ENCODE data around the gene SLIT3. TPM values are rescaled to one million over a fixed set of nuclear protein-coding genes. Genes with fewer than 3 reads are reported as not detected.

The SLIT3 gene
- total RNA-seq, 4 donors from 2014 or later, result 6.8 to 23.1 (median 13.3) TPM

DNA sequence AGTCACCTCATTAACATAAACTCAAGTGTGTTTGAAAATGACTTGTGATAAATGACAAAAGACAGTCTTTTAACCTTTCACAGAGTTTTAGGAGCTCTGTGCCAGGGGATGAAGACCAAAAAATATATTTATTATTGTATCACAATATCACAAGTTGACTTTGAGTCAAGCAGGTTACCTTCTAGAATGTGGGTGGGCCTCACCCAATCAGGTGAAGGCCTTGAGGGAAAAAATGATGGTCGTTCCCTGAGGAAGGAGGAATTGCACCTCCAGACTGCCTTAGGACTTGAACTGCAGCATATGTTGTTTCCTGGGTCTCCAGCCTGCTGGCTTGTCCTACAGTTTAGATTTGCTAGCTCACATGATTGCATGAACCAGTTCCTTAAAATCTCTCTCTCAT is 680.1 kb downstream of the SLIT3 start:
- Histone ChIP-seq H3K27me3 (no peaks in the 10 kb centered on the region), H3K27ac (no peak overlapping the region), H3K9me3 (no peaks in the 10 kb centered on the region), H3K4me3 (no peak overlapping the region), H3K36me3 (no peaks in the 10 kb centered on the region), H3K4me1 (no peaks in the 10 kb centered on the region)
- TF ChIP-seq, protein P1, sequence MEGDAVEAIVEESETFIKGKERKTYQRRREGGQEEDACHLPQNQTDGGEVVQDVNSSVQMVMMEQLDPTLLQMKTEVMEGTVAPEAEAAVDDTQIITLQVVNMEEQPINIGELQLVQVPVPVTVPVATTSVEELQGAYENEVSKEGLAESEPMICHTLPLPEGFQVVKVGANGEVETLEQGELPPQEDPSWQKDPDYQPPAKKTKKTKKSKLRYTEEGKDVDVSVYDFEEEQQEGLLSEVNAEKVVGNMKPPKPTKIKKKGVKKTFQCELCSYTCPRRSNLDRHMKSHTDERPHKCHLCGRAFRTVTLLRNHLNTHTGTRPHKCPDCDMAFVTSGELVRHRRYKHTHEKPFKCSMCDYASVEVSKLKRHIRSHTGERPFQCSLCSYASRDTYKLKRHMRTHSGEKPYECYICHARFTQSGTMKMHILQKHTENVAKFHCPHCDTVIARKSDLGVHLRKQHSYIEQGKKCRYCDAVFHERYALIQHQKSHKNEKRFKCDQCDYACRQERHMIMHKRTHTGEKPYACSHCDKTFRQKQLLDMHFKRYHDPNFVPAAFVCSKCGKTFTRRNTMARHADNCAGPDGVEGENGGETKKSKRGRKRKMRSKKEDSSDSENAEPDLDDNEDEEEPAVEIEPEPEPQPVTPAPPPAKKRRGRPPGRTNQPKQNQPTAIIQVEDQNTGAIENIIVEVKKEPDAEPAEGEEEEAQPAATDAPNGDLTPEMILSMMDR (IDR thresholded peaks at IDR 0.05), result no peak
- no peak for TF ChIP-seq POLR2A (IDR thresholded peaks at IDR 0.05)
- no peak for DNase-seq

DNA sequence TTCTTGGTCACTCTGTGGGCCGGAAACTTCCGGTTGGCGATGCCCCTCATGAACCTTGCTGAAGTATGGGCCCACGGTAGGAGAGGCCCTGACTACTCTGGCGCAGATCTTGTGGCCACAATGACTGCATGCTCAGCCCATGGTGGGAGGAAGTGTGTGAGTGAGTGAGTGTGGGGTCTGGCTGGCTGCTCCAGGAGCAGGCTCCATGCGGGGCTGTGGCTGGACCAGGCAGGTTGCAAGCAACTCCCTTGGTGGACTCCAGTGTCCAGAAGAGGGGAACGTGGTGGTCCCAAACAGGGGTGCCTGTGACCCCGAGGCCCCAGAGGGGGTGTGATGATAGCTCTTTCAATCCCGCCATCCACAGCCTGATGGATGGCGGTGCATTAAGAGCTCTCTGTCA is 686.3 kb downstream of the SLIT3 start:
- H3K36me3 ChIP-seq, result no peaks in the 10 kb centered on the region
- H3K4me3 ChIP-seq, result no peak overlapping the region
- peak overlapping the region in 2 of 4 donors; percentile 47 to 70 for H3K27ac ChIP-seq
- no peaks in the 10 kb centered on the region for H3K9me3 ChIP-seq
- no peaks in the 10 kb centered on the region for H3K27me3 ChIP-seq
- no peak for DNase-seq
- H3K4me1 ChIP-seq, result peaks cover 0 to 20% (median 0%) of the 10 kb centered on the region in 4 donors
- no peak for TF ChIP-seq POLR2A (IDR thresholded peaks at IDR 0.05)
- TF ChIP-seq, protein P1 (IDR thresholded peaks at IDR 0.05), result no peak

DNA sequence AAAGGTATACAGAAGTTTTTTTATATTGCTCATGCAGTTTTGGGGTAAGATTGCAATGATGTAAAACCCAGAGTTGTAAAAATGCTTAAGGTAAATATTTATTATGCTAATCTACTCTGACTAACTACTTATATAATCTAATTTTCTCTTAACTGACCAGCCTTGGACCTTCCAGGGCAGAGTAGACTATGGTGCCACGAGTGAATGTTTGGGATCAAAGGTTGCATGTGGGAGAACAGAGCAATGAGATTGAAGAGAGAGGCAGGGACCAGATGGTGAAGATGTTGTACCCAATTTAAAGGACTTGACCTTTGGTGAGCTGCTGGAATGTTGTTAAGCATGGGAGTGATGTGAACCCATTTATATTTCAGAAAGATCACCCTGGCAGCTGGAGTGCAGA is 686.9 kb downstream of the SLIT3 start:
- Histone ChIP-seq H3K36me3 (no peaks in the 10 kb centered on the region), H3K27ac (peak overlapping the region in 1 of 4 donors; percentile 70), H3K4me3 (no peak overlapping the region), H3K4me1 (peaks cover 0 to 20% (median 0%) of the 10 kb centered on the region in 4 donors), H3K9me3 (no peaks in the 10 kb centered on the region), H3K27me3 (no peaks in the 10 kb centered on the region)
- DNase-seq, result peak in 1 of 3 donors; percentile 74
- peak in 1 of 2 donors; percentile 16 for TF ChIP-seq POLR2A (IDR thresholded peaks at IDR 0.05)
- TF ChIP-seq, protein P1 (IDR thresholded peaks at IDR 0.05), result no peak

DNA sequence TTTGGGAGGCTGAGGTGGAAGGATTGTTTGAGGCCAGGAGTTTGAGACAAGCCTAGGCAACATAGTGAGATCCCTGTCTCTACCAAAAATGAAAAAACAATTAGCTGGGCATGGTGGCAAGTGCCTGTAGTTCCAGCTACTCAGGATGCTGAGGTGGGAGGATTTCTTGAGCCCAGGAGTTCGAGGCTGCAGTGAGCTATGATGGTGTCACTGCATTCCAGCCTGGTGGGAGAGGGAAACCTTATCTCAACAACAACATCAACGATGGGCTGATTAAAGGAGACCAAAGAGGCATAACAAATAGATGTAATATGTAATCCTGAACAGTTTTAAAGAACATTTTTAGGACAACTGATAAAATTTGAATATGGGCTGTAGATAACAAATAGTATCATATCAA is 687.5 kb downstream of the SLIT3 start:
- Histone ChIP-seq H3K4me3 (no peak overlapping the region), H3K27me3 (no peaks in the 10 kb centered on the region), H3K9me3 (no peaks in the 10 kb centered on the region), H3K36me3 (no peaks in the 10 kb centered on the region), H3K27ac (peak overlapping the region in 3 of 4 donors; percentile 15 to 86 (median 61)), H3K4me1 (peaks cover 0 to 20% (median 0%) of the 10 kb centered on the region in 4 donors)
- DNase-seq, result no peak
- no peak for TF ChIP-seq POLR2A (IDR thresholded peaks at IDR 0.05)
- TF ChIP-seq, protein P1 (IDR thresholded peaks at IDR 0.05), result no peak

DNA sequence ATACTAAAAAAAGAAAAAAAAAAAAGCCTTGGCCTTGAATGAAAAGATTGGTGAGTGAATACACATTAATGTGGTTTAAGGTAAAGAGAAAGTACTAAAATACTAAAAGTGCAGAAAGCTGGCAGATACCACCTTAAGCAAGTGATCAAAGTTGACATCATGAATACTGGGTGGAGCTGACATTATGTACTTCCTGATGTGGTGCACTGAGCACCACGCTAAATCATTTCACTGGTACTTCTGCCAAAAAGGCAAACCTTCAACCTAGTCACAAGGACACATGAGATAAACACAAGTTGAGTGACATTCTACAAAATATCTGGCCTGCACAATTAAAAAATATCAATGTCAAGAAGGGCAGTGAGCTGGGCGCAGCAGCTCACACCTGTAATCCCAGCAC is 687.9 kb downstream of the SLIT3 start:
- H3K36me3 ChIP-seq, result no peaks in the 10 kb centered on the region
- peaks cover 0 to 20% (median 0%) of the 10 kb centered on the region in 4 donors for H3K4me1 ChIP-seq
- TF ChIP-seq POLR2A (IDR thresholded peaks at IDR 0.05), result no peak
- TF ChIP-seq, protein P1 (IDR thresholded peaks at IDR 0.05), result no peak
- peak in 1 of 3 donors; percentile 54 for DNase-seq
- no peak overlapping the region for H3K4me3 ChIP-seq
- H3K27me3 ChIP-seq, result no peaks in the 10 kb centered on the region
- H3K9me3 ChIP-seq, result no peaks in the 10 kb centered on the region
- H3K27ac ChIP-seq, result peak overlapping the region in 3 of 4 donors; percentile 15 to 86 (median 61)

DNA sequence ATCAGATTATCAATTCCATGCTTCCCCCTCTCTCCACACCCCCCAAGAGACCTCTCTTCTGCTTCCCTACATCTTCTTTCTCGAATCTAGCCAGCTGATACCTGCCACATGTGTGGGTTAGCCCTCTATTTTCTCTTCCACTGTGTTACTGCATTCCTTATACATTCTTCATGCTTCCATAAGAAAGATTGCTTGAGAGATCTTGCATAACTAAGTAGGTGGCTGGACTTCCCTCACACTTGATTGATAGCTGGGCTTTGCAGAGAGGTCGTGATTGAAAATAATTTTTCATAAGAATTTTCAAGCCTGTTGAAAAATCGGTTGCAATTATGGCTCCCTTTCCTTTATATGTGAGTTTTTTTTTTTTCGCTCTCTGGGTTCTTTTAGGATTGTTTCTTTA is 688.8 kb downstream of the SLIT3 start:
- TF ChIP-seq POLR2A (IDR thresholded peaks at IDR 0.05), result no peak
- TF ChIP-seq, protein P1 (IDR thresholded peaks at IDR 0.05), result no peak
- Histone ChIP-seq H3K27me3 (no peaks in the 10 kb centered on the region), H3K4me1 (peaks cover 0 to 20% (median 0%) of the 10 kb centered on the region in 4 donors), H3K27ac (no peak overlapping the region), H3K36me3 (no peaks in the 10 kb centered on the region), H3K4me3 (no peak overlapping the region), H3K9me3 (no peaks in the 10 kb centered on the region)
- no peak for DNase-seq

Measured in Peyer's patch (tissue), 4 donors.